Transverse colon (tissue), 4 donors: ENCODE results near the gene IL18.

Source experiments
- EP300 ChIP-seq: sonication (generic); formaldehyde crosslinking; IDR thresholded peaks from one replicate; pipeline ENCODE4 v1.6.1; 2017; ENCODE audit warnings: antibody characterized with exemption, low read depth
- POLR2A ChIP-seq: fragments of 450-650 bp; IDR thresholded peaks from one replicate; pipeline ENCODE4 v1.6.1; 2016; ENCODE audit warnings: antibody characterized with exemption, mild to moderate bottlenecking, moderate library complexity
- POLR2AphosphoS5 ChIP-seq, 3 donors: sonication (generic); formaldehyde crosslinking; IDR thresholded peaks; one replicate each; pipeline ENCODE4 v1.6.1; 2016; ENCODE audit warnings: antibody characterized with exemption in 3 of 3
- TF ChIP-seq, protein P1 (sequence below), 5 experiments: fragments of 200-600 bp in 3 of 5; fragments of 450-650 bp in 2 of 5; sonication (generic) in 3 of 5; IDR thresholded peaks; 1 replicate in 2 of 5; 2 replicates in 3 of 5; pipeline ENCODE4 v1.5.1; 2016 to 2017; ENCODE audit warnings: antibody characterized with exemption in 5 of 5, inconsistent platforms in 3 of 5, mild to moderate bottlenecking in 2 of 5, moderate library complexity in 1 of 5

DNA sequence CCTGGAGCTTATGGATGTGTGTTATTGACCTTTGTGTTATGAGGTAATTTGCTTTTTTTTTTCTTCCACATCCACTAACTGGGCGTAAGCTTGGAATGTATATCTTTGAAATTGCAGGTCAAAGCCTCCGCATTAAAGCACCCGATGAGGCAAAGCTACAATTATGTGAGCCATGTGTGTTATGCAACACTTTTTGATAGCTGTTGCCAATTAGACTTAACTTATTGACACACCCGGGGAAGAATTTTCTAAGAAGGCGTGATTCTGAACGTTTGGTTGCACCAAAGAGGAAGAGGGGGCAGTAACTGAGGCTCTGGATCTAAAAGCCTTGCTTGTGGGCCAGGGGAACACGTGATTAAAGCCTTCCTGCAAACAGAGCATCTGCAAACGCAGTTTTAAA is 2.7 kb upstream of the IL18 start:
- TF ChIP-seq, protein P1, sequence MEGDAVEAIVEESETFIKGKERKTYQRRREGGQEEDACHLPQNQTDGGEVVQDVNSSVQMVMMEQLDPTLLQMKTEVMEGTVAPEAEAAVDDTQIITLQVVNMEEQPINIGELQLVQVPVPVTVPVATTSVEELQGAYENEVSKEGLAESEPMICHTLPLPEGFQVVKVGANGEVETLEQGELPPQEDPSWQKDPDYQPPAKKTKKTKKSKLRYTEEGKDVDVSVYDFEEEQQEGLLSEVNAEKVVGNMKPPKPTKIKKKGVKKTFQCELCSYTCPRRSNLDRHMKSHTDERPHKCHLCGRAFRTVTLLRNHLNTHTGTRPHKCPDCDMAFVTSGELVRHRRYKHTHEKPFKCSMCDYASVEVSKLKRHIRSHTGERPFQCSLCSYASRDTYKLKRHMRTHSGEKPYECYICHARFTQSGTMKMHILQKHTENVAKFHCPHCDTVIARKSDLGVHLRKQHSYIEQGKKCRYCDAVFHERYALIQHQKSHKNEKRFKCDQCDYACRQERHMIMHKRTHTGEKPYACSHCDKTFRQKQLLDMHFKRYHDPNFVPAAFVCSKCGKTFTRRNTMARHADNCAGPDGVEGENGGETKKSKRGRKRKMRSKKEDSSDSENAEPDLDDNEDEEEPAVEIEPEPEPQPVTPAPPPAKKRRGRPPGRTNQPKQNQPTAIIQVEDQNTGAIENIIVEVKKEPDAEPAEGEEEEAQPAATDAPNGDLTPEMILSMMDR (IDR thresholded peaks at IDR 0.05), result no peak
- no peak for TF ChIP-seq EP300
- TF ChIP-seq POLR2A, result no peak
- TF ChIP-seq POLR2AphosphoS5 (IDR thresholded peaks at IDR 0.05), result peak in 2 of 3 donors; percentile 26 to 75
